ENCODE measurements around the gene RASA3.

The RASA3 gene

DNA sequence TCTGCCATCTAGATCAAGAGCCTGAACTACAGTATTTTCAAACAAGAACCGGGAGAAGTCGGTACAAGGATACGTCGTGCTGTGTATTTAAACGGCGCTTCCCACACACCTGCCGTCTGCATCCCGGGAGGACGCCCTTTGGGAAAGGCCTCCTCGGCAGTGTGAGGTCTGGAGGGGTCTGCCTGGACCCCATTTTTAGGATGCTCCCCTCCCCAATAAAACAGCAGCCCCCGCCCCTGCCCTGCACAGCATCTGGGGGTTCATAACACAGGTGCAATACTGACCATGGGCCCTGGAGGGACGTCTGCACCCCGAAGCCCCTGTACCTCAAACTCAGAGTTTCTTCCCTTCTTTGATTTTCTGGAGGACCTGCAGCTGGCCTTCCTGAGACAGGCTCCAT, 154.4 kb downstream of the RASA3 start:
- no peak for DNase-seq

DNA sequence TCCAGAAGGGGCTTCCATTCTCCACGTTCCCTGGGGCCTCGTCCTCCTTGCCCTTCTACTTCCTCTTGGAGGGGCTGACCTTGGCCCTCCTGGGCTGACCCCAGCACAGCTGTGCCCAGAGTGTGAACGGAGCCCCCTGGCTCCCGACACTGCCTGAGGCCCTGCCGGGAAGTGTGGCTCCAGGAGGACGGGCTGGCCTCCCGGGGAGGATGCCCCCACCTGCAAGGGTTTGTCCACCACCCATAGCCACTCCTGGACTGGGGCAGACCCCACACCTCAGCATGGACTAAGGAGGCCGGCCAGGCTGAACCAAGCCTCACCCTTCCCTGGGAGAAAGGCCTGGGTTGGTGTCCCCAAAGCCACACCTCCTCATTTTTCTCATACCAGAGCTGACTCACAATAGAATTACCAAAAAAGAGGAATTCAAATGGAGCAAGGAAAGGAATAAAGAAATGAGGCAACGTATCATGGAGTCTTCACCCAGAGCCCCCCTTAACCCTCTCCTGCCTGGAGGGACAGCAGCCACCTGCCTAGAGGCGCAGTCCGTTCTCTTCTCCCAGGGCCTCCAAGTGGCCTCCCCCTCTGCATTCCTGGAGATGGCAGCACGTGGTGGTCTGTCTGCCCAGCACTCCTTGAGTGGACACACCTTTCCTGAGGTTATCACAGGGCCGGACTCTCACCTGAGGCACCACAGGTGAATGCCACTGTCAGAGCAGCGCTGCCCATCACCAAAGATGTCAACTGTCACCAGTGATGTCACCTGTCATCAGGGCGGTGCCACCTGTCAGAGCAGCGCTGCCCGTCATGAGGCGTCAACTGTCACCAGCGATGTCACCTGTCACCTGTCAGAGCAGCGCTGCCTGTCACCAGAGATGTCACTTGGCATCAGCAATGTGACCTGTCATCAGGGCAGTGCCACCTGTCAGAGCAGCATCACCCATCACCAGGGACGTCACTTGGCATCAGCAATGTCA, 155.4 kb downstream of the RASA3 start:
- DNase-seq, result no peak

DNA sequence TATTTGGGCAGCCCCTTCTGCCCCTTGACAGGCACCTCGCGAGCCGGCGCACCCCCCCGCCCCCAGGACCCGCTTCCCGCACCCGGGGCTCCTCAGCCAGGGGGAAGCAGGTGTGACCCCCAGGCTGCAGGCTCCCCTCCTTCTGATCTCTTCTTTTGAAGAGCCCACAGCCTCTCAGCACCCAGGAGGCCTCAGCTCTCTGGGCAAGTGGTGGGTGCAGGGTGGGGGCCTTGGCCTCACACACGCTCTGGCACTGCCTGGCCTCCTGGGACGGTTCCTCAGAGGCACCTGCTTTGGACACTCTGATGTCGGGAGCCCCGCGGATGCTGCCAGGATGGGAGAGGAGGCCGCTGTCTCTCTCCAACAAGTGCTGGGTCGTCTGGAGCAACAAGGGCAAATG, 157.0 kb downstream of the RASA3 start:
- no peak for DNase-seq

DNA sequence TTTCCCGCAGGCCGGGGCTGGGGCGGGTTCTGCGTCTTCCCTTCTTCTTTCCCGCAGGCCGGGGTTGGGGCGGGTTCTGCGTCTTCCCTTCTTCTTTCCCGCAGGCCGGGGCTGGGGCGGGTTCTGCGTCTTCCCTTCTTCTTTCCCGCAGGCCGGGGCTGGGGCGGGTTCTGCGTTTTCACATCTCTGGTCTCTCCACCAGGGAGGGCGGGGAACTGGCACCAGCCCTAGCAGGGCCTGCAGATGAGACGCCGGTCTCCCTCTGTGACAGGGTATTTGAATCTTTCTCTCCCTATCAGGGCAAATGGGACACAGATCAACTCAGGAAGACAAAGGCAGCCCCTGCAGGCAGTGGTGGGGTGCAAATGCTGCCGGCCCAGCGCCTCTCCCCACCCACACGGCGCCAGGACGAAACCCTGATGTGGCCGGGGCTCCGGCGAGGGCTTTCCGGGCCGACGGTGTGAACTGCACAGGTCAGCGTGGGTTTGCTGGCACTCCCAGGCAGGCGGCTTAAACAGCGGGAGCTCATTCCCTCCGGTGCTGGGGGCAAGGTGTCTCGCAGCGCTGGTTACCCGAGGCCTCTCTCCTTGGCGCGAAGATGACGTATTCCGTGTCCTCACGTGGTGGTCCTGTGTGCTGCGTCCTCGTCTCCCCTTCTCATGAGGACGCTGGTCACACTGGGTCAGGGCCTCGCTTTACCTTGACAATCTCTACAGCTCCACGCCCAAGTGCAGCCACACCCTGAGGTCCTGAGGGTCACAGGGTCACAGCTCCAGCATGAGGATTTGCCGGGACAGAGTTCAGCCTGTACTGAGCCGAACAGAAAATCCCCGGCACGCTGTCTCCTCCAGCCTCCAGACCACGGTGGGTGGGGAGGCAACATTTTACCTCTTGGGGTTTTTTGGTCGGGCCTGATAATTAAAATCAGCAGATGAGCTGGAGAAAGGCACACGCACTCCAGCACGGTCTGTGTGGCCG, 157.8 kb downstream of the RASA3 start:
- no peak for DNase-seq

DNA sequence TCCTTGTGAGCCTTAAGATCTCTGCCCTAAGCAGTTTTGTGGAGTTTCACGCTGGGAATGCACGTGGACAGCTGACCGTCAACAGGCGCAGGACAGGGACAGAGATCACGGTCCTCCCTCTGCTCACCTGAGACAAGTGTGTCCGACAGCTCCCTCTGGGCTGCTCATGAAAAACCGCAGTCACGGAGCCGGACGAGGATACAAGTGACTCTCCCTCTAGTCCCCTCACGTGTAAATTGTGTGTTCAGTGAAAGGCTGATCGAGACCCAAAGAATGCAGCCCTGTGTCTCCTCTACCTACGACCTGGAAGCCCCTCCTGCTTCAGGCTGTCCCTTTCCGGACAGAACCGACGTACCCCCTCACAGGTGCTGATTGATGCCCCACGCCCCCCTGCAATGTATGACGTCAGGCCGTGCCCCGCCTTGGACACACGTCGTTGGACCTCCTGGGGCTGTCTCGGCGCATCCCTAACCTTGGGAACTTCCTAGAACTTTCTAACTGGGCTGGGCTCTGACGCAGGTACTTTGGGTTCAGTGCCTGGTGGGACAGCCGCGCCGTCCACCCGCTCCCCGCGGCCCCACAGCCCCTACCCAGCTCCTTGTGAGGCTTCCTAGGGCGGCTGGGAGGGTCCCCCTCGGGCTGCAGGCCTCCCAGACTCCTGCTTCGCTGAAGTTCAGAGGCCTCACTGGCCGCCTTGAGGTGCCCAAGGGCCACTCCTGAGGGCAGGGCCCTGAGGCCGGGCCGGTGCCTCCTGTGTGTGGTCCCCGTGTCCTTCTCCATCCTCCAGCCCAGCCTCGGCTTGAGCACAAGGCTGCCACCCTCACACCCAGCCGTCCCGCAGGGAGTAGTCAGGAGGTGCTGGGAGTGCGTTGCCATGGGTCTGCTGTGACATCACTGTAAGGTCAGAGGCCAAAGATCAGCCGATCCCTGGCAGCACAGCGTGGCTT, 158.9 kb downstream of the RASA3 start, which contains the start of gene C13orf46:
Gene C13orf46, minus strand, starts transcription at position 859 of the 947 bp plus-strand sequence. Its CDS starts 79 bp downstream, at position 780.
- DNase-seq, result no peak

DNA sequence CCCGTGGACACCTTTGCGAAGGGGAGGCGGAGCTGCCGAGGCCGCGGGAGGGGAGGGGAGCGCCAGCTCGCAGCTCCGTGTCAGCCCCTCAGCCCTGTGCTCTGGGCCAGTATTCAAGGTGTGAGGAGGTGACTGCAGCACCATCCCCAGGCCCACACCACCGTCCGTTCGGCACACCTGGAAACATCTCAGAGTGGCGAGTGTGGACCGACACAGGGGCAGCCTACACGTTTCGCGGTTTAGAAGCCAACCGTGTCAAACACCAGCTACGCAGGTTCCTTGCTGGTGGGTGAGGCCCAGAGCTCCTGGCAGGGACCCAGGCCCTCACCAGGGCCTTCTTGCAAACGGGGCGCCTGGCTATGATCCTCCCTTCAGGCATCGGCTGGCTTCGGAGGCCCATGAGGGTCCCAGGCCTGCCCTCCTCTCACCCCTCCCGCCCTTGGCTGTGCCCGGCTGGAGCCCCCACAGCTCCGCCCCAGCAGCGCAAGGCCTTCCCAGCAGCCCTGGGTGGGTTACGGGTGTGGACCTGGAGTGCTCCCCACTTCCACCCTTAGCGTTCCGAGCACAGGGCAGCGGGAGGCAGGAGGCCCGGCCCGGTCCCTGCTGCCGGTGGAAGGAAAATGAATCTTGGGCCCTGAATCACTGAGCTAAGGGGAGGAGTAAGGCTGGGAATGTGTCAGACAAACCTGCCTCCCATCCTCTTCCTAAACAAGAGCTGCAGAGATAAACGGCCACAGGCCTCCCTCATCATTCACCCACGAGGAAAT, 159.8 kb downstream of the RASA3 start:
- no peak for DNase-seq

DNA sequence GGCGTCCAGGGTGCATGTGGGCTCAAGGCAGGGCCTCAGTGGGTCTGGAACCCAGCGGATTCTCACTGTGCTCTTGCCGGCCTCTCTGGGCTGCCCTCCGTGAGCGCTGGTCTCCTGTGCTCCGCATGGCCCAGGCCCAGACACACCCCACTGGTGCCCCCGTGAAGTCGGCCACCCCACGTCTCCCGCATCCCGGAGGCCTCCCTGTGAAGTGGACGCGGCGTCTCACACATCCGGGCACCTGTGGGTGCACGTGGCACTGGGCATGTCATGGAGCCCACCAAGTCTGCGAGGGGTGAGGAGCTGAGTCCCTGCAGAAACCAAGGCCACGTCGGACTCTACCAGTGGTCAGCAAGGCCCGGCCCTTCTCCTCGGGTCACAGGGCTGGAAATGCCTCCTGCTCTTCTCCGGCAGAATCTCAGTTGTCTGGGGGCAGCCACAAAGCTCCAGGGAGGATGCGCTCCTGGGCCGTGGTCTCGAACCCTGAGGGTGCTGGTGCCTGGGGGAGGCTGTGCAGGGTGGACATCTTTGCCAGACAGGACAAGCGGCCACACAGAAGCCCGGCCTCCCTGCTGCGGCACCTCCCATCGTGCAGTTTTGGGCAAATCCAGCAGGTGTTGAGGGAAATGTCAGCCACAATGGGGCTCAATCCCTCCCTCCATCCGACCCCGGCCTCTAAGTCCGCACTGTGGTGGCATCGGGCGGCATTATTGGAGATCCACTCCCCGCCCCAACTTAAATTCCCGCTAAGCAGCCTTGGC, 160.8 kb downstream of the RASA3 start:
- no peak for DNase-seq

DNA sequence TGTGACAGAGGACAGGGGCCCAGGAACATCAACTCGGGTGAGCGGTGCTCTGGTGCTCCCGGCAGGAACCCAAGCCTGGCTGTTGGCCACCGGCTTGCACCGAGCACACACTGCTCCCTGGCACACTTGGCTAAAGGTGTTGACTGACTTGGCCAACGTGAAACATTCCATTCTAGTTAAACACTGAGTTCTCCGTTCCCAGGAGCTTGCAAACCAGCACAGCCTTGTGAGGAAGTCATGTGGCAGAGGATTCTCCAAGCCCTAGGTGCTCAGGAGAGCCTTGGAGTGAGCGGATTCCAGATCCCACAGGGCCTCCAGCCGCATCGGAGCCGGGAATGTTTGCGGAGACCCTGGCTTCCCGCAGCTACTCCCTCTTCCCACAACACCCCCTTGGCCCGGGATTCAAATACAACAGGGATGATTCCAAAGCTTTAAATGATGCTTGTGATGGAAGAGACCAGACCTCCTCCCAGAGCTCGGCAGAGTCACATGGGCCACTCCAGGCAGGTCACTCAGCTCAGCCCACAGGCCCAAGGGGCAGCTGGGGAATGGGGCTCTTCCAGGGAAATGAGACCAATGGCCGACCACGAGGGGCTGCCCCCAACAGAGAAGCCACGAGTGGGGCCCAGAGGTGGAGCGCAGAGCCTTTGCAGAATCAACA, 161.5 kb downstream of the RASA3 start:
- no peak for DNase-seq

DNA sequence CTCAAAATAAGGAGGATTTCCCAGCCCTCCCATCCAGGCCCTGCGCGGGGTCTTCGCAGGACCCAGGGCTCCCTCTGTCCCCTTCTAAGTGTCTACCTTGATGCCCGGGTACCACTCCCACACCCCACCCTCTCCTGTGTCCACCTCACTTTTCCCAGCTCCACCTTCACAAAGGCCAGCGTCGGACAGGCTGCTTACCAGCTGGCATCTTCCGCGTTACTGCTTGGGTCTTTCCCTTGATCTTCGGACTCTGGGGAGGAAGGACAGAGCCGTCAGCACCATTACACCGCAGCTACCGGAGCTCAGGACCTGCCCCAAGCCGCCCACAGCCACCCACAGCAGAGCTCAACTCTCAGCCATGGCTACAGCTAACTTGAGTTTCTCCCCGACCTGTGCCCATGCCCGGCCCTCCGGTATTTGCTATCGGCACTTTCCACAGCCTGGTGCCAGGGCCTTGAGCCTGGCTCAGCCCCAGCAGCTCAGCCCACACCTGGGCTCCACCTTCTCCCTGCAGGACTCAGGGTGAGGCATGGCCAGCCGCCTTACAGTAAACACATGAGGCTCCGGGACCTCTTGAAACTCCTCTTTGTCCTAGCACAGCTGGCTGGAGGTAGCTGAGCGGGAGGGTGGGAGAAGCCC, 162.3 kb downstream of the RASA3 start:
- DNase-seq, result no peak

DNA sequence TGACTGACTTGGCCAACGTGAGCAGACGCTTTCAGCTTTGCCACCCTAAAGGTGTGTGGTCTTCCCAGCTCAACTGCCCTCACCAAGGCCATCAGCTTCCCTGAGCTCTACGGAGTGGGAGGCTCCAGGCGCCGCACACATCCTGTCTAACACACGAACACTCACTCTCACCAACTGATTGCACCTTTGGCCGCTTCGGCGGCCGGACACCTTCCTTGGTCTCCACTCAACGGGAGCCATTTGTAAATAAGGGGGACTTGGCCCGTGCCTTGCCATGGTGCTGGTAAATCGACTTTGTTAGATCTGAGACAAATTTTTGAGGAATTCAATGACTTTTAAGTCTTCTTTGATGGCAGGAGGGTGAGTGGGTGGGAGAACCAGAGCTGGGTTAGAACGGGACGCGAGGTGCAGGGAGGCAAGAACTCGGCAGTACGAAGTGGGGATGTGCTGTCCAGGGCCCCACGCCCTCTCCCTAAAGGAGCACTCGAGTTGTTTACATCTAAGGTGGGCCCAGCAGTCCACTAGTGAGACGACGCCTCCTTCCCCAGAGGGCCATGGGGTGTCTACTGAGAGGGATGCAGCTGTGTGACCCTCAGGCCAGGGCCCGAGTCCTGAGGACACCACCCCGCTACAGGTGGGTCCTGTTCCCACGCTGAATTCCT, 163.0 kb downstream of the RASA3 start:
- DNase-seq, result no peak

DNA sequence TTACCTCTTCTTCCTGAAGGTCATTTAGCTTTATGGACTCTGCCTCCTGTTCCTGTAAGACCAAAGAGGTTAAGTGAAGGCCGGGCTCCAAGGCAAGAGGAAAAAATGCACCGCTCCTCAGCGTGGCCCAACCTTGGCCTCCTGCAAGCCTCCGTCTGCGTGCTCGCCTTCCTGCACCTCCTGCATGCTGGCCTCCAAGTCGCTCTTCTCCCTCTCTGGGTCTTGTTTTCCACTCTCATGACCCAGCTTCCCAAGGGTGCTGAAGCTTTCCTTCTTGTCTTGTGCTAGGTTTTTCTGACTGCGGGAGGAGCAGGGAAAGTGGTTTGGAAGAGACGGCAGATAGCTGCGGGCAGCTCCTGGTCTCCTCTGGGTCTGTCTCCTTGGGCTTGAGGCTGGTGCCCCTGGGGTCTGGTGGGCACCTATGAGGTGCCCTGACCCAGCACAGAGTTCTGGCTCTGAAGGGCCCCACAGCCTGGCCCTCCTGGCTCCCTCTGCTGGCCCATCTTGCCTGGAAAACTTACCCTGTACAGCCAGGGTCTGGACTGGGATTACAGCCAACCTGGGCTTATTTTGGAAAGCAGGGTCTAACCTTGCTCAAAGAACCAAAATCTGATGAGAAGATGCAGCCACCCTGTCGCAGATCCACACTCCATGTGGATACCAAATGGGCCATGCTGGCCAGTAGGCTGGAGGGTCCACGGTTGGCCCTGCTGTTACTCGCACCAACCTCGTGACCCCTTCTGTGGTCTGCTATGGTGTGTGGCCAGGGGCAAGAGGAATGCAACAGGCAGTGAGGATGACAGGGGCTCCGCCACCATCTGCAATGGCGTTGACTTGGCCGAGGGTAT, 163.7 kb downstream of the RASA3 start:
- no peak for DNase-seq

DNA sequence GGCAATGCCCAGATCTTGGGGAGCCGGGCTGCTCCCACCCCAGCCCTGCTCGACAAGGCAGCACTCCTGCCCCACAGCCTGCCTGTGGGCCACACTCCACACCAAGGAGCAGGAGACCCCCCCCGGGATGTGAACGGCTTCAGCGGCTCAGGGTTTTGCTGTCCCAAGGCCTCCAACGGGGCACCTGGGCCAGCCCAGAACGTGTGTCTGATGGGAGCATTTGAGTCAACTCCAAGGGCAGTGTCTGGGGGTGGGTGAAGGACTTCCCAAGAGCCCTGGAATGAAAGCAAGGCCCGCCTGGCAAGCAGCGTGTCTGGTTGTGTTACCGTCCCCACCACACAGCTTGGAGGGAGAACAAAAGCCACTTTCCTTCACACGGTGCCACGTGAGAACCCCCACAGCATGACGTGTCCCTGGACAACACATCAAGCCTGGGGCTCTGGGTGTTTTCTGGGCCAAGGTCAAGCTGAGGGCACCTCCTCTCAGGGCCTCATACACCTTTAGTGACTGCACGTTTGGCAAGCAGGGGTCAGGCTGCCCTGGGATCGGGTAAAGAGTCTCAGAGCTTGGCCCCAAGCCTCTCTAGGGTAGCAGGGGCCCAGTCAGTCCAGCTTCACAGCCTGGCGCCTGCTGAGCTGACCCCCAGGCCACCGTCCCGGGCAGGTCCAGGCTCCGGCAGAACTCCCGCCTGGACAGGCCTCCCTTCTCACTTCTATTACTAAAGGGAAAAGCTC, 164.5 kb downstream of the RASA3 start:
- no peak for DNase-seq

DNA sequence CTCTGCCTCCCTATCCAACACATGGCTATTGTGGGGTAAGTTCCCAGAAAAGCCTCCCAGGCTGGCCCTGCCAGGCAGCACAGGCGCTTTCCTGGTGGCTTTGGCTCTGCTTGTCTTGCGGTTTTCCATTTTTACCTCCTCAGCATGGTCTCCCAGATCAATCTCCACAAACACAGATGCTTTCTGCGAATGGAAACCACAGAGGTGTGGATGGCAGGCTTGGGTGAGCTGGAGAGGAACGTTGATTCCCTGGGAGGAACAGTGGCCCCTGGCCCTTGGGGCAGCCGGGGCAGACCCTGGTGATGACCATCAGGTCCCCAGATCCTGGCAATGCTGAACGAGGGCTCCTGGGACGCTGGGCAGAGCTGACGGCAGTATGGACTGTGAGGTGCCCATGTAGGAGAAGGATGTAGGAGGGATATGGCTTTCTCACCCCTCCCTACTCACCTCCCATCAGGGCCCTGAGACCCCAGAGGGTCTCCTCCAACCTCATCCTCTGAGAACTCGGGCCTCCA, 165.2 kb downstream of the RASA3 start:
- DNase-seq, result no peak

DNA sequence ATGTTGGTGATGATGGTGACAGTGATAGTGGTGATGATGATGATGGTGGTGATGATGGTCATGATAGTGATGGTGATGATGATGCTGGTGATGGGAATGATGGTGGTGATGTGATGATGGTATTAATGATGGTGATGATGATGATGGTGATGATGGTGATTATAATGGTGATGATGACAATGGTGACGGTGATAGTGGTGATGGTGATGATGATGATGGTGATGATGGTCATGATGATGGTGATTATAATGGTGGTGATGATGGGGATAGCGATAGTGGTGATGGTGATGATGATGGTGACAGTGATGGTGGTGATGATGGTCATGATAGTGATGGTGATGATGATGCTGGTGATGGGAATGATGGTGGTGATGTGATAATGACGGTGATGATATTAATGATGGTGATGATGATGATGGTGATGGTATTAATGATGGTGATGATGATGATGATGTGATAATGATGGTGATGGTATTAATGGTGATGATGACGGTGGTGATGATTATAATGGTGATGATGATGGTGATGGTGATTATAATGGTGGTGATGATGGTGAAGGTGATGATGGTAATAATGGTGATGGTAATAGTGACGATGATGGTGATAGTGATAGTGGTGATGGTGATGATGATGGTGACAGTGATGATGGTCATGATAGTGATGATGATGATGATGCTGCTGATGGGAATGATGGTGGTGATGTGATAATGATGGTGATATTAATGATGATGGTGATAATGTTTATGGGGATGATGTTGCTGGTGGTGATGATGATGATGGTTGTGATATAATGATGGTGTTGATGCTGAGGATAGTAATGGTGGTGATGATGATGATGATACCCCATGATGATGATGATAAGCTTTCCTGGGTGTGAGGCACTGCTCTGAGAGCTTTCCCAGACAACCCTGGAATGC, 166.2 kb downstream of the RASA3 start:
- no peak for DNase-seq

DNA sequence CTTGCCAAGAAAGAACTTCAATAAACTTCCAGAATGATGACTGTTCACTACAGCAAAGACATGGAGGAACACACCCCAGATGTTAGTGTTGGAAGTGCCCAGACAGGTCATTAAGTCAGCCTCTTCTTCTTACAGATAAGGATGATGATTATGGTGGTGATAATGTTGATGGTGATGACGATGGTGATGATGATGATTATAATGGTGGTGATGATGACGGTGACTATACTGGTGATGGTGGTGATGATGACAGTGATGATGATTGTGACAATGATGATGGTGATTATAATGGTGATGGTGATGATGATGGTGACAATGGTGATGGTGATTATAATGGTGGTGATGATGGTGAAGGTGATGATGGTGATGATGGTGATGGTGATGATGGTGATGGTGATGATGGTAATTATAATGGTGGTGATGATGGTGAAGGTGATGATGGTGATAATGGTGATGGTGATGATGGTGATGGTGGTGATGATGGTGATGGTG, 167.0 kb downstream of the RASA3 start:
- no peak for DNase-seq

Measured in SHP77 (cell line).